Measurements from ENCODE around the gene OR10V1.

OR10V1 gene

DNA sequence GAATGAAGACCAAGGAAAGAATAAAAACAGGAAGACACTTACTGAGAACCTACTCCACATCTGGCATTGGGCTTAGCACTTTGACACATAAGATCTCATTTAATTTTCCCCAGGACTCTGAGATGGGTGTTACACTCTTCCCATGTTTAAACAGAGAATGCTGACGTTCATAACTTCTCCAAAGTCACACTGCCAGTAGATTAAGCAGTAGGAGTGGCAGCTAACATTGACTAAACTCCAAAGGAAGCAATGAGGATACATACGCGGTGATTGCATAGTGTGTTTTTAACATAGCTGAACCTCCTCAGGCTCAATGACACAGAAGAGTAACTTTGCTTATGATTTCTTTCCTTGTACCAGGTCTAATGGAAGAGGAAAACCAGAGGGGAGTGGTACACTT, 14.5 kb upstream of the OR10V1 start:
- Histone ChIP-seq H3K9me3 (ENCODE audit: insufficient read depth, low read length, severe bottlenecking) (no peaks in the 10 kb centered on the region), H2AFZ (ENCODE audit: low read depth, low read length) (no peak overlapping the region), H3K27ac (ENCODE audit: low read length) (no peak overlapping the region), H3K4me3 (ENCODE audit: low read depth in 1 of 2, low read length in 2 of 2) (no peak overlapping the region), H3K27me3 (ENCODE audit: insufficient read depth, low read length, poor library complexity) (no peaks in the 10 kb centered on the region), H3K9ac (ENCODE audit: low read depth, low read length) (no peak overlapping the region), H3K36me3 (ENCODE audit: insufficient read depth, low read length) (no peaks in the 10 kb centered on the region), H3K4me1 (ENCODE audit: insufficient read depth, low read length) (no peaks in the 10 kb centered on the region), H3K4me2 (ENCODE audit: insufficient read depth, low read length) (no peak overlapping the region), H3K79me2 (ENCODE audit: insufficient read depth, low read length) (no peaks in the 10 kb centered on the region), H4K20me1 (ENCODE audit: insufficient read depth, low read length) (no peaks in the 10 kb centered on the region)
- no peak for ATAC-seq (ENCODE audit: insufficient read depth, low read depth)
- TF ChIP-seq CTCF (IDR thresholded peaks at IDR 0.05; ENCODE audit: borderline replicate concordance, extremely low read depth, low read length, poor library complexity, severe bottlenecking) (no peak), EZH2 (IDR thresholded peaks at IDR 0.05; ENCODE audit: borderline replicate concordance, low read depth, low read length, severe bottlenecking) (no peak)
- no peak for DNase-seq

GRCh38 chr11:59727426-59727825, 13.8 kb upstream of the OR10V1 start:
- Histone ChIP-seq H3K27me3 (ENCODE audit: insufficient read depth, low read length, poor library complexity) (no peaks in the 10 kb centered on the region), H3K4me2 (ENCODE audit: insufficient read depth, low read length) (no peak overlapping the region), H3K9ac (ENCODE audit: low read depth, low read length) (no peak overlapping the region), H3K27ac (ENCODE audit: low read length) (no peak overlapping the region), H2AFZ (ENCODE audit: low read depth, low read length) (no peak overlapping the region), H4K20me1 (ENCODE audit: insufficient read depth, low read length) (no peaks in the 10 kb centered on the region), H3K79me2 (ENCODE audit: insufficient read depth, low read length) (no peaks in the 10 kb centered on the region), H3K36me3 (ENCODE audit: insufficient read depth, low read length) (no peaks in the 10 kb centered on the region), H3K4me3 (ENCODE audit: low read depth in 1 of 2, low read length in 2 of 2) (no peak overlapping the region), H3K9me3 (ENCODE audit: insufficient read depth, low read length, severe bottlenecking) (no peaks in the 10 kb centered on the region), H3K4me1 (ENCODE audit: insufficient read depth, low read length) (no peaks in the 10 kb centered on the region)
- ATAC-seq (ENCODE audit: insufficient read depth, low read depth) (no peak), DNase-seq (no peak)
- TF ChIP-seq CTCF (IDR thresholded peaks at IDR 0.05; ENCODE audit: borderline replicate concordance, extremely low read depth, low read length, poor library complexity, severe bottlenecking) (no peak), EZH2 (IDR thresholded peaks at IDR 0.05; ENCODE audit: borderline replicate concordance, low read depth, low read length, severe bottlenecking) (no peak)

DNA sequence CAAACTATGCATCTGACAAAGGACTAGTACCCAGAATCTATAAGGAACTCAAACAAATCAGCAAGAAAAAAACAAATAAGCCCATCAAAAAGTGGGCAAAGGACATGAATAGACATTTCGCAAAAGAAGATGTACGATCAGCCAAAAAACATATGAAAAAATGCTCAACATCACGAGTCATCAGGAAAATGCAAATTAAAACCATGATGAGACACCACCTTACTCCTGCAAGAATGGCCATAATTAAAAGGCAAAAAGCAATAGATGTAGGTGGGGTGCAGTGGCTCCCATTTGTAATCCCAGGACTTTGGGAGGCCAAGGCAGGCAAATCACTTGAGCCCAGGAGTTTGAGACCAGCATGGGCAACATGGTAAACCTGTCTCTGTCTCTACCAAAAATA, 10.4 kb upstream of the OR10V1 start:
- H2AFZ ChIP-seq (ENCODE audit: low read depth, low read length) = no peak overlapping the region
- H3K4me2 ChIP-seq (ENCODE audit: insufficient read depth, low read length) = no peak overlapping the region
- no peak overlapping the region for H3K27ac ChIP-seq (ENCODE audit: low read length)
- TF ChIP-seq CTCF (IDR thresholded peaks at IDR 0.05; ENCODE audit: borderline replicate concordance, extremely low read depth, low read length, poor library complexity, severe bottlenecking) (no peak), EZH2 (IDR thresholded peaks at IDR 0.05; ENCODE audit: borderline replicate concordance, low read depth, low read length, severe bottlenecking) (no peak)
- no peak overlapping the region for H3K9ac ChIP-seq (ENCODE audit: low read depth, low read length)
- H4K20me1 ChIP-seq (ENCODE audit: insufficient read depth, low read length) = no peaks in the 10 kb centered on the region
- H3K27me3 ChIP-seq (ENCODE audit: insufficient read depth, low read length, poor library complexity) = peaks cover 3% of the 10 kb centered on the region
- no peaks in the 10 kb centered on the region for H3K79me2 ChIP-seq (ENCODE audit: insufficient read depth, low read length)
- no peaks in the 10 kb centered on the region for H3K36me3 ChIP-seq (ENCODE audit: insufficient read depth, low read length)
- no peak overlapping the region for H3K4me3 ChIP-seq (ENCODE audit: low read depth in 1 of 2, low read length in 2 of 2)
- H3K9me3 ChIP-seq (ENCODE audit: insufficient read depth, low read length, severe bottlenecking) = no peaks in the 10 kb centered on the region
- no peak for ATAC-seq (ENCODE audit: insufficient read depth, low read depth)
- no peak for DNase-seq
- H3K4me1 ChIP-seq (ENCODE audit: insufficient read depth, low read length) = no peaks in the 10 kb centered on the region

GRCh38 chr11:59719556-59719955, 5.9 kb upstream of the OR10V1 start:
- no peaks in the 10 kb centered on the region for H4K20me1 ChIP-seq (ENCODE audit: insufficient read depth, low read length)
- no peak for TF ChIP-seq CTCF (IDR thresholded peaks at IDR 0.05; ENCODE audit: borderline replicate concordance, extremely low read depth, low read length, poor library complexity, severe bottlenecking)
- no peak for TF ChIP-seq EZH2 (IDR thresholded peaks at IDR 0.05; ENCODE audit: borderline replicate concordance, low read depth, low read length, severe bottlenecking)
- H3K79me2 ChIP-seq (ENCODE audit: insufficient read depth, low read length) = no peaks in the 10 kb centered on the region
- H2AFZ ChIP-seq (ENCODE audit: low read depth, low read length) = no peak overlapping the region
- no peaks in the 10 kb centered on the region for H3K36me3 ChIP-seq (ENCODE audit: insufficient read depth, low read length)
- H3K27ac ChIP-seq (ENCODE audit: low read length) = no peak overlapping the region
- peaks cover 7% of the 10 kb centered on the region for H3K27me3 ChIP-seq (ENCODE audit: insufficient read depth, low read length, poor library complexity)
- no peaks in the 10 kb centered on the region for H3K9me3 ChIP-seq (ENCODE audit: insufficient read depth, low read length, severe bottlenecking)
- H3K4me1 ChIP-seq (ENCODE audit: insufficient read depth, low read length) = no peaks in the 10 kb centered on the region
- ATAC-seq (ENCODE audit: insufficient read depth, low read depth) = no peak
- no peak overlapping the region for H3K4me3 ChIP-seq (ENCODE audit: low read depth in 1 of 2, low read length in 2 of 2)
- no peak for DNase-seq
- H3K9ac ChIP-seq (ENCODE audit: low read depth, low read length) = no peak overlapping the region
- no peak overlapping the region for H3K4me2 ChIP-seq (ENCODE audit: insufficient read depth, low read length)
